Astrocyte (in vitro differentiated cells and primary cell): ENCODE measurements around the gene DPF3.

Experiments
- EZH2 ChIP-seq: IDR thresholded peaks from 2 replicates; pipeline ENCODE4 v1.6.1; 2012; ENCODE audit warnings: mild to moderate bottlenecking, low read length, inconsistent platforms; ENCODE audit not compliant: insufficient read depth
- TF ChIP-seq, protein P1 (sequence below): IDR thresholded peaks from 2 replicates; pipeline ENCODE4 v1.5.1; 2011; ENCODE audit warnings: low read depth, mild to moderate bottlenecking, inconsistent platforms, low read length, moderate library complexity; ENCODE audit not compliant: insufficient read depth

- TF ChIP-seq, protein P1, sequence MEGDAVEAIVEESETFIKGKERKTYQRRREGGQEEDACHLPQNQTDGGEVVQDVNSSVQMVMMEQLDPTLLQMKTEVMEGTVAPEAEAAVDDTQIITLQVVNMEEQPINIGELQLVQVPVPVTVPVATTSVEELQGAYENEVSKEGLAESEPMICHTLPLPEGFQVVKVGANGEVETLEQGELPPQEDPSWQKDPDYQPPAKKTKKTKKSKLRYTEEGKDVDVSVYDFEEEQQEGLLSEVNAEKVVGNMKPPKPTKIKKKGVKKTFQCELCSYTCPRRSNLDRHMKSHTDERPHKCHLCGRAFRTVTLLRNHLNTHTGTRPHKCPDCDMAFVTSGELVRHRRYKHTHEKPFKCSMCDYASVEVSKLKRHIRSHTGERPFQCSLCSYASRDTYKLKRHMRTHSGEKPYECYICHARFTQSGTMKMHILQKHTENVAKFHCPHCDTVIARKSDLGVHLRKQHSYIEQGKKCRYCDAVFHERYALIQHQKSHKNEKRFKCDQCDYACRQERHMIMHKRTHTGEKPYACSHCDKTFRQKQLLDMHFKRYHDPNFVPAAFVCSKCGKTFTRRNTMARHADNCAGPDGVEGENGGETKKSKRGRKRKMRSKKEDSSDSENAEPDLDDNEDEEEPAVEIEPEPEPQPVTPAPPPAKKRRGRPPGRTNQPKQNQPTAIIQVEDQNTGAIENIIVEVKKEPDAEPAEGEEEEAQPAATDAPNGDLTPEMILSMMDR, result no peak
- no peak for TF ChIP-seq EZH2
Measured at GRCh38 chr14:72741826-72742117, 152.1 kb downstream of the DPF3 start.
